NB4 (cell line): ENCODE data around the gene E2F6.

Source experiments
- MYC ChIP-seq: IDR thresholded peaks from 2 replicates; pipeline ENCODE4 v1.6.1; 2011; ENCODE audit warnings: low read depth, low read length
- POLR2A ChIP-seq: IDR thresholded peaks from 2 replicates; pipeline ENCODE4 v1.6.1; 2011; ENCODE audit warnings: mild to moderate bottlenecking; ENCODE audit not compliant: insufficient read length; ENCODE audit errors: extremely low read depth
- TF ChIP-seq, protein P1 (sequence below): IDR thresholded peaks from one replicate; pipeline ENCODE4 v1.5.1; 2012; ENCODE audit warnings: low read depth, low read length
- TF ChIP-seq, protein P2 (sequence below): IDR thresholded peaks from 2 replicates; pipeline ENCODE4 v1.6.1; 2011; ENCODE audit warnings: low read depth, low read length

DNA sequence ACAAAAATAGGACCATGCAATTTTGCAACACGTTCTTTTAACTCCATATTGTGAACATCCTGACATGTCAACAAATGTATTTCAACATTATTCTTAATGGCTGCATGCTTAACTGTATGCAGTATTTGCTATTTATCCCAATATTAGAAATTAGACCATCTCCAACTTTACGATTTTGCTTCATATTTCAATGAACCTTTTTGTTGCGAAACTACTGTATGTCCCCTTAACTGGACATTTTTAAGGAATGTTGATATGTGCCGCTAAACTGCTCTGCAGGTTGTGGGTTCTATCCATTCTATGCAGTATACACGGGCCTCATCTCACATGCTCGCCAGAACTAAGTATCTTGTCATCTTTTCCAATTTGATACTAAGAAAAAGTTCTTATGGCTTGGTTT lies 11.1 kb downstream of the E2F6 start:
- TF ChIP-seq POLR2A (no peak), MYC (no peak)
- TF ChIP-seq, protein P1, sequence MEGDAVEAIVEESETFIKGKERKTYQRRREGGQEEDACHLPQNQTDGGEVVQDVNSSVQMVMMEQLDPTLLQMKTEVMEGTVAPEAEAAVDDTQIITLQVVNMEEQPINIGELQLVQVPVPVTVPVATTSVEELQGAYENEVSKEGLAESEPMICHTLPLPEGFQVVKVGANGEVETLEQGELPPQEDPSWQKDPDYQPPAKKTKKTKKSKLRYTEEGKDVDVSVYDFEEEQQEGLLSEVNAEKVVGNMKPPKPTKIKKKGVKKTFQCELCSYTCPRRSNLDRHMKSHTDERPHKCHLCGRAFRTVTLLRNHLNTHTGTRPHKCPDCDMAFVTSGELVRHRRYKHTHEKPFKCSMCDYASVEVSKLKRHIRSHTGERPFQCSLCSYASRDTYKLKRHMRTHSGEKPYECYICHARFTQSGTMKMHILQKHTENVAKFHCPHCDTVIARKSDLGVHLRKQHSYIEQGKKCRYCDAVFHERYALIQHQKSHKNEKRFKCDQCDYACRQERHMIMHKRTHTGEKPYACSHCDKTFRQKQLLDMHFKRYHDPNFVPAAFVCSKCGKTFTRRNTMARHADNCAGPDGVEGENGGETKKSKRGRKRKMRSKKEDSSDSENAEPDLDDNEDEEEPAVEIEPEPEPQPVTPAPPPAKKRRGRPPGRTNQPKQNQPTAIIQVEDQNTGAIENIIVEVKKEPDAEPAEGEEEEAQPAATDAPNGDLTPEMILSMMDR = no peak
- TF ChIP-seq, protein P2, sequence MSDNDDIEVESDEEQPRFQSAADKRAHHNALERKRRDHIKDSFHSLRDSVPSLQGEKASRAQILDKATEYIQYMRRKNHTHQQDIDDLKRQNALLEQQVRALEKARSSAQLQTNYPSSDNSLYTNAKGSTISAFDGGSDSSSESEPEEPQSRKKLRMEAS = no peak
